H9 (cell line): ENCODE measurements around the gene AATK. TPM values are rescaled to one million over a fixed set of nuclear protein-coding genes. Genes with fewer than 3 reads are reported as not detected.

Source experiments
- DNase-seq: peaks from one replicate; pipeline ENCODE4 v3.0.0-alpha.2; 2017
- H2AFZ ChIP-seq: one replicate; pipeline ENCODE4 v1.6.1; 2013; ENCODE audit warnings: mild to moderate bottlenecking, low read length, control low read depth, moderate library complexity
- H2AK5ac ChIP-seq: 2 replicates; pipeline ENCODE4 v1.6.1; 2013; ENCODE audit warnings: low read length, control low read depth, mixed read lengths; ENCODE audit not compliant: insufficient read length
- H2BK120ac ChIP-seq: one replicate; pipeline ENCODE4 v1.6.1; 2013; ENCODE audit warnings: low read depth, mild to moderate bottlenecking, low read length, control low read depth, inconsistent platforms; ENCODE audit not compliant: poor library complexity, severe bottlenecking
- H2BK12ac ChIP-seq: 2 replicates; pipeline ENCODE4 v1.6.1; 2013; ENCODE audit warnings: low read length, control low read depth, mixed read lengths, low read depth; ENCODE audit not compliant: insufficient read length
- H2BK15ac ChIP-seq: 2 replicates; pipeline ENCODE4 v1.6.1; 2013; ENCODE audit warnings: low read depth, low read length, control low read depth
- H2BK20ac ChIP-seq: one replicate; pipeline ENCODE4 v1.6.1; 2013; ENCODE audit warnings: low read depth, mild to moderate bottlenecking, low read length, control low read depth, inconsistent platforms; ENCODE audit not compliant: poor library complexity, severe bottlenecking
- H2BK5ac ChIP-seq: 2 replicates; pipeline ENCODE4 v1.6.1; 2013; ENCODE audit warnings: low read length, control low read depth, mixed read lengths; ENCODE audit not compliant: insufficient read length
- H3K14ac ChIP-seq: 2 replicates; pipeline ENCODE4 v1.6.1; 2013; ENCODE audit warnings: low read length, control low read depth; ENCODE audit not compliant: insufficient read depth
- H3K18ac ChIP-seq: 2 replicates; pipeline ENCODE4 v1.6.1; 2013; ENCODE audit warnings: low read depth, mild to moderate bottlenecking, mixed read lengths, low read length, control low read depth; ENCODE audit not compliant: insufficient read length
- H3K23ac ChIP-seq: 2 replicates; pipeline ENCODE4 v1.6.1; 2013; ENCODE audit warnings: low read length, control low read depth, mixed read lengths, low read depth; ENCODE audit not compliant: insufficient read length
- H3K23me2 ChIP-seq: 2 replicates; pipeline ENCODE4 v1.6.1; 2013; ENCODE audit warnings: low read depth, mild to moderate bottlenecking, mixed read lengths, low read length, control low read depth; ENCODE audit not compliant: insufficient read length, poor library complexity, severe bottlenecking
- H3K27ac ChIP-seq: 2 replicates; pipeline ENCODE4 v1.5.1; 2013; ENCODE audit warnings: low read length, control low read depth, mixed read lengths, low read depth; ENCODE audit not compliant: insufficient read length
- H3K27me3 ChIP-seq: 2 replicates; pipeline ENCODE4 v1.6.1; 2013; ENCODE audit warnings: low read length, control low read depth, inconsistent platforms; ENCODE audit not compliant: insufficient read depth
- H3K4ac ChIP-seq: 2 replicates; pipeline ENCODE4 v1.6.1; 2013; ENCODE audit warnings: low read depth, mild to moderate bottlenecking, control low read depth, inconsistent platforms, low read length, moderate library complexity
- H3K4me1 ChIP-seq: 2 replicates; pipeline ENCODE4 v1.6.1; 2013; ENCODE audit warnings: low read length, control low read depth, inconsistent platforms; ENCODE audit not compliant: insufficient read depth
- H3K4me2 ChIP-seq: 2 replicates; pipeline ENCODE4 v1.6.1; 2013; ENCODE audit warnings: low read length, control low read depth, mixed read lengths; ENCODE audit not compliant: insufficient read length, insufficient read depth
- H3K56ac ChIP-seq: 2 replicates; pipeline ENCODE4 v1.6.1; 2013; ENCODE audit warnings: low read depth, mild to moderate bottlenecking, mixed read lengths, low read length, control low read depth; ENCODE audit not compliant: insufficient read length
- H3K79me1 ChIP-seq: 2 replicates; pipeline ENCODE4 v1.6.1; 2013; ENCODE audit warnings: low read depth, mild to moderate bottlenecking, moderate library complexity, low read length, control low read depth, inconsistent platforms; ENCODE audit not compliant: insufficient read depth, poor library complexity, severe bottlenecking
- H3K79me2 ChIP-seq: 2 replicates; pipeline ENCODE4 v1.6.1; 2013; ENCODE audit warnings: low read length, control low read depth, inconsistent platforms; ENCODE audit not compliant: insufficient read depth
- H3K9ac ChIP-seq: 2 replicates; pipeline ENCODE4 v1.6.1; 2013; ENCODE audit warnings: low read length, control low read depth, mixed read lengths; ENCODE audit not compliant: insufficient read length; ENCODE audit errors: extremely low read depth
- H3K9me3 ChIP-seq: one replicate; pipeline ENCODE4 v1.6.1; 2013; ENCODE audit warnings: low read depth, low read length, inconsistent platforms; ENCODE audit not compliant: control insufficient read depth
- H3T11ph ChIP-seq: one replicate; pipeline ENCODE4 v1.6.1; 2013; ENCODE audit warnings: mild to moderate bottlenecking, low read length, control low read depth, inconsistent platforms
- H4K20me1 ChIP-seq: one replicate; pipeline ENCODE4 v1.6.1; 2013; ENCODE audit not compliant: control insufficient read depth, insufficient read length, insufficient read depth
- H4K5ac ChIP-seq: 2 replicates; pipeline ENCODE4 v1.6.1; 2013; ENCODE audit warnings: low read depth, mild to moderate bottlenecking, mixed read lengths, low read length, control low read depth; ENCODE audit not compliant: insufficient read length
- H4K8ac ChIP-seq: replicated peaks from 2 replicates; pipeline ENCODE4 v1.6.1; 2013; ENCODE audit warnings: low read length, control low read depth, mixed read lengths, low read depth; ENCODE audit not compliant: insufficient read length
- H4K91ac ChIP-seq: 2 replicates; pipeline ENCODE4 v1.6.1; 2013; ENCODE audit warnings: low read depth, mild to moderate bottlenecking, moderate library complexity, mixed read lengths, low read length, control low read depth; ENCODE audit not compliant: insufficient read length
- H3K27ac Mint-ChIP-seq, 3 experiments: 2 replicates in 2 of 3; 3 replicates in 1 of 3; pipeline ENCODE4 v1.8.0; 2020 to 2021; ENCODE audit warnings: mixed read lengths in 3 of 3, mild to moderate bottlenecking in 1 of 3, moderate library complexity in 1 of 3
- H3K27me3 Mint-ChIP-seq: 2 replicates; pipeline ENCODE4 v1.8.0; 2021; ENCODE audit warnings: low read depth, mild to moderate bottlenecking, moderate library complexity, mixed read lengths
- H3K36me3 Mint-ChIP-seq, 3 experiments: 2 replicates in 2 of 3; 3 replicates in 1 of 3; pipeline ENCODE4 v1.8.0; 2020 to 2021; ENCODE audit warnings: low read depth in 3 of 3, mixed read lengths in 3 of 3; ENCODE audit not compliant: insufficient read depth in 1 of 3
- H3K4me1 Mint-ChIP-seq, 2 experiments: 2 replicates each; pipeline ENCODE4 v1.8.0; 2020; ENCODE audit warnings: mixed read lengths in 2 of 2
- H3K4me3 Mint-ChIP-seq, 2 experiments: 2 replicates in 1 of 2; 3 replicates in 1 of 2; pipeline ENCODE4 v1.8.0; 2020 to 2021; ENCODE audit warnings: mild to moderate bottlenecking in 2 of 2, mixed read lengths in 2 of 2, moderate library complexity in 1 of 2
- H3K9me3 Mint-ChIP-seq, 2 experiments: 2 replicates in 1 of 2; 3 replicates in 1 of 2; pipeline ENCODE4 v1.8.0; 2020; ENCODE audit warnings: mild to moderate bottlenecking in 2 of 2, mixed read lengths in 2 of 2, moderate library complexity in 1 of 2
- CTCF ChIP-seq: fragments of 200-600 bp; sonication (generic); conservative IDR thresholded peaks from 3 replicates; pipeline ENCODE4 v1.8.0; 2021; ENCODE audit warnings: antibody characterized with exemption, mild to moderate bottlenecking
- WGBS: extraction: QIAGEN DNeasy Blood & Tissue Kit; methylation state at CpG from one replicate; pipeline ENCODE4 v1.1.7; 2013; ENCODE audit warnings: missing lambda C conversion rate, low lambda C conversion rate, mixed read lengths; ENCODE audit not compliant: insufficient read length; ENCODE audit errors: extremely low coverage; 5-methylcytosine and 5-hydroxymethylcytosine counted together
- total RNA-seq: library from RNA; stranded (reverse); gene quantifications from 2 replicates; pipeline ENCODE4 v1.2.1, GENCODE V29; 2021

Gene AATK
- total RNA-seq, 1 experiment from 2014 or later, result 2.4 TPM

- Mint-ChIP-seq H3K27me3 (no peaks in the 10 kb centered on the region; the same call in none of the 2 replicates), H3K27ac (peak overlapping the region in 2 of 3 experiments; percentile 68 to 79; a peak in 2 of 7 replicates), H3K9me3 (no peaks in the 10 kb centered on the region; a peak in 1 of 5 replicates), H3K36me3 (no peaks in the 10 kb centered on the region; a peak in 1 of 7 replicates), H3K4me1 (0 out of 4 replicates have a peak, but pooled peaks cover 1% of the 10 kb centered on the region in 2 experiments), H3K4me3 (no peak overlapping the region)
- Histone ChIP-seq H3K79me2 (no peaks in the 10 kb centered on the region), H2BK120ac (no peak overlapping the region), H3K14ac (no peak overlapping the region), H4K20me1 (no peaks in the 10 kb centered on the region), H4K91ac (no peak overlapping the region), H3K56ac (no peak overlapping the region), H4K8ac (no peak overlapping the region), H4K5ac (no peak overlapping the region), H2BK20ac (no peak overlapping the region), H3K23ac (no peak overlapping the region), H3K27me3 (no peaks in the 10 kb centered on the region), H3T11ph (no peak overlapping the region), H3K4ac (no peak overlapping the region), H3K9ac (no peak overlapping the region), H3K18ac (no peak overlapping the region), H2BK5ac (no peak overlapping the region), H2AK5ac (no peak overlapping the region), H3K79me1 (no peaks in the 10 kb centered on the region), H2BK12ac (no peak overlapping the region), H2AFZ (no peak overlapping the region), H3K27ac (no peak overlapping the region), H3K4me2 (no peak overlapping the region), H3K9me3 (no peaks in the 10 kb centered on the region), H3K4me1 (no peaks in the 10 kb centered on the region), H2BK15ac (no peak overlapping the region), H3K23me2 (no peaks in the 10 kb centered on the region)
- DNase-seq, result no peak
- TF ChIP-seq CTCF, result no peak
- no CpG with 5 or more reads among the region's 14 CpGs for WGBS
Observed at GRCh38 chr17:81148986-81149533, 17.0 kb downstream of the AATK start.
